ENCODE measurements around the gene PERP.

DNA sequence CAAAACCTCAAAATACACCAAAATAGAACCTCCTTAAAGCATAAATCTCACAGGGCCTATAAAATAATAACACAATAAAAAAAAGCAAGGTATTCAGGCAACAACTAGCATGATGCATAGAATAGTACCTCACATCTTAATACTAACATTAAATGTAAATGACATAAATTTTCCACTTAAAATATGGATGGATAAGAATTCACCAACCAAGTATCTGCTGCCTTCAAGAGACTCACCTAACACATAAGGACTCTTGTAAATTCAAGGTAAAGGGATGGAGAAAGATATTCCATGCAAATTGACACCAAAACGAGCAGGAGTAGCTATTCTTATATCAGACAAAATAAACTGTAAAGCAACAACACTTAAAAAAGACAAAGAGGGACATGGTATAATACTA, 52.2 kb downstream of the PERP start:
- TF ChIP-seq, protein P1, sequence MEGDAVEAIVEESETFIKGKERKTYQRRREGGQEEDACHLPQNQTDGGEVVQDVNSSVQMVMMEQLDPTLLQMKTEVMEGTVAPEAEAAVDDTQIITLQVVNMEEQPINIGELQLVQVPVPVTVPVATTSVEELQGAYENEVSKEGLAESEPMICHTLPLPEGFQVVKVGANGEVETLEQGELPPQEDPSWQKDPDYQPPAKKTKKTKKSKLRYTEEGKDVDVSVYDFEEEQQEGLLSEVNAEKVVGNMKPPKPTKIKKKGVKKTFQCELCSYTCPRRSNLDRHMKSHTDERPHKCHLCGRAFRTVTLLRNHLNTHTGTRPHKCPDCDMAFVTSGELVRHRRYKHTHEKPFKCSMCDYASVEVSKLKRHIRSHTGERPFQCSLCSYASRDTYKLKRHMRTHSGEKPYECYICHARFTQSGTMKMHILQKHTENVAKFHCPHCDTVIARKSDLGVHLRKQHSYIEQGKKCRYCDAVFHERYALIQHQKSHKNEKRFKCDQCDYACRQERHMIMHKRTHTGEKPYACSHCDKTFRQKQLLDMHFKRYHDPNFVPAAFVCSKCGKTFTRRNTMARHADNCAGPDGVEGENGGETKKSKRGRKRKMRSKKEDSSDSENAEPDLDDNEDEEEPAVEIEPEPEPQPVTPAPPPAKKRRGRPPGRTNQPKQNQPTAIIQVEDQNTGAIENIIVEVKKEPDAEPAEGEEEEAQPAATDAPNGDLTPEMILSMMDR (IDR thresholded peaks at IDR 0.05), result no peak
- TF ChIP-seq EP300 (IDR thresholded peaks at IDR 0.05) (no peak), POLR2A (IDR thresholded peaks at IDR 0.05) (no peak)
